NOMO-1 treated with dmso at 0.1 percent for 144 hours (cell line): ENCODE results near the gene RASAL3.
A peak's percentile ranks its signal among the peaks of the same experiment; 100 is the strongest.
"Not testable (repeated sequence)": the region's sequence is repeated elsewhere in the genome, so short reads cannot be mapped to it uniquely, and the experiment has no call there.

Experiments
- DNase-seq: peaks from one replicate; lab custom pipeline; 2025; ENCODE audit not compliant: unreplicated experiment; lab: John Stamatoyannopoulos, UW

Gene RASAL3

GRCh38 chr19:15475169-15475568, 10.8 kb upstream of the RASAL3 start:
- DNase-seq = no peak

DNA sequence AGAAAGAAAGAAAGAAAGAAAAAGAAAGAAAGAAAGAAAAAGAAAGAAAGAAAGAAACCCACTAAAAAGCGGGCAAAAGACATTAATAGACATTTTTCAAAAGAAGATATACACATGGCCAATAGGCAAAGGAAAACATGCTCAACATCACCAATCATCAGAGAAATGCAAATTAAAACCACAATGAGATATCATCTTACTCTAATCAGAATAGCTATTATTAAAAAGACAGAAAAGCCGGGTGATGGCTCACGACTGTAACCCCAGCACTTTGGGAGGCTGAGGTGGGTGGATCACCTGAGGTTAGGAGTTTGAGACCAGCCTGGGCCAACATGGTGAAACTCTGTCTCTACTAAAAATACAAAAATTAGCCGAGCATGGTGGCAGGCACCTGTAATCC, 9.5 kb upstream of the RASAL3 start:
- DNase-seq = not testable (repeated sequence)

DNA sequence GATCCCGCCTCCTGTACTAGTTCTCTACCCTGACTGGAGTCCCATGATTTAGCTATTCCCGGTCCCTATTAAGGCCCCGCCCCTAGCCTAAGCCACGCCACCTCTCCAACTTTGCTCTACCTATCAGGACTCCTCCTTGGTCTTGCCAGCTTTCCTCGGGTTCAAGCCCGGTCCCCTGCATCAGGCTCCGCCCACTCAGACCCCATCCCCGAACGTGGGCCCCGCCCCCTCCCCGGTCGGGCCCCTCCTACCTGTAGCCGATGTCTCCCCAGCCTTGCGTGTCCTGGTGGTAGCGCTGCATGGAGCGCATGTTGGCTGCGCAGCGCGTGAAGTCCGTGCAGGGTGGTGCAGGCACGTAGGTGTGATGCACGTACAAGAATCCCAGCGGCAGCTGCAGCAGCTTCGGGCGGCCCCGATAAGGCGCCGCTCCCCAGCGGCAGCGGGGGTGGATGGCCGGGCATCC, 7.3 kb upstream of the RASAL3 start:
- DNase-seq = no peak

DNA sequence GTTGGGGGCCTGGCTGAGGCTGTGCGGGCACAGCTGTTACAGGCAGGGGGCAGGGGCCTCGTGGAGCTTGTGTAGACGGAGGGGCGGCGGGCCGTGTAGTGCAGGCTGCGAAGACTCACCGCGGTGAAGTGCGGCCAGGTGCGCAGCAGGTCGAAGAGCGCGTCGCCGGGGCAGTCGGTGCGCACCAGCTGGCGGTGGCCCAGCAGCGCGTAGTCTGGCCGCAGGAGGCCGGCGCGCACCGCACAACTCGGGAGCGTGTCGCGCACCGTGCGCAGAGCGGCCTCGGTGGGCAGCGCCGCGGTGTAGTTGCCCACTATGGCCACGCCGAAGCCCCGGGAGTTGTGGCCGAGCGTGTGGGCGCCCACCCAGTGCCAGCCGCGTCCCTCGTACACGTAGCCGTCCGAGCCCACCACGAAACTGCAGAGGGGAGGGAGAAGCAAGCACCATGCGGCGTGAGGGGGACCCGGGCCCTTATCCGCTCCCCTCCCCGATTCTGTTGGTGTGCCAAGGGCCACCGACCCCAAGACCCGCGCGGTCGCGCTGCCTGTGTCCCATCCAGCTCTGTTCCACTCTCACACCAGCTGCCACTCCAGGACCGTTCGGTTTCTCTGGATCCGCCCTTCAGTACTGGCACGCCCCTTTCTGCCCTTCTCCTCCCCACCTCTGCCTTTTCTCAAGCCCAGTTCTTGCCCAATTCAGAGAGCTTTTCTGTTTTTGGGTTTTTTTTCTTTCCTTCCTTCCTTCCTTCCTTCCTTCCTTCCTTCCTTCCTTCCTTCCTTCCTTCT, 5.4 kb upstream of the RASAL3 start:
- peak; percentile 10 for DNase-seq

DNA sequence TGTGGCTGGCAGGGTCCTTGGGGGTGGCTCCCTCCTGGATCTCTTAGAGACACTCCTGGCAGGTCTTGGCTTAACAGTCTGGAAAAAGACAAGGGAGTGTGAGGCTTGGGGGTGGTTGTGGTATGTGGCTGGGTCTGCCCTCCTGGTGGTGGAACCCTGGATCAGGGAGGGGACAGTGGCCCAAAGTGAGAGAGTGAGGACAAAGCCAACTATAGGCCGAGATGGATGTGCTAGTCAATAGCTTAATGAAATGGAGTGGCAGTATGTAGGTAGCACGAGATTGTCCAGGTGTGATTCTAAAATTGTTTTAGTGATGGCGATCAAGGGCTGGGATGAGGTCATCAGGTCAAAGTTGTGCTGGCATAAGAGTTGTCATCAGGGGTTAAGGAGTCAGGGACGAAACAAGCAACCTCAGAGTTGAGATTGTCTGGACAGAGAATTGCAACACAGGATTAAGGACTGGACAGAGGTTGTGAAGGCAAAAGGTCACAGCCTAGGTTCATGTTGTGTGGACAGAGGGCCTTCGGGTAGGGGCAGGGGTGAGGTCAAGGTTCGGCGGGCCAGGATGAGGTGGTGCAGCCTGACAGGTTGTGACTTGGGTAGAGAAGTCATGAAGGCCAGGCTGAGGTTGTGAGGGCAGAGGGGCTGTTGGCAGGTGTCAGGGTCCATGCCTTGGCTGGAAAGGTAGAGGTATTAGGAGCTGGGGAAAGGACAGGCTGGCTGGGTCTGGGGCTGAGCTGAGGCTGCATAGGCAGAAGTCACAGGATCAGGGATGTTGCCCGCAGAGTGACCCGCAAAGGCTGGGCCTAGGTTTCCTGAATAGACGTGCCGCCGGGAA, 4.5 kb upstream of the RASAL3 start:
- DNase-seq = no peak

DNA sequence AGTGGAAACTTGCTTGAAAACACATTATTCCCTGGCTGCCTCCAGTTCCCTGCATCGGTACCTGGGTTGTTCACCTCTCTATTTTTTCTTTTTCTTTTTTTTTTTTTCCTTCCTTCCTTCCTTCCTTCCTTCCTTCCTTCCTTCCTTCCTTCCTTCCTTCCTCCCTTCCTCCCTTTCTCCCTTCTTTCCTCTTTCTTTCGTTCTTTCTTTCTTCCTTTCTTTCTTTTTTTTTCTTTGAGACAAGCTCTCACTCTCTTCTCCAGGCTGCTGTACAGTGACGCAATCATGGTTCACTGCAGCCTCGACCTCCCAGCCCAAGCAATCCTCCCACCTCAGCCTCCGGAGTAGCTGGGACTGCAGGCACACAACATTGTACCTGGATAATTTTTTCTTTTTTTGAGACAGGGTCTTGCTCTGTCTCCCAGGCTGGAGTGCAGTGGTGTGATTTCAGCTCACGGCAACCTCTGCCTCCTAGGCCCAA, 3.4 kb upstream of the RASAL3 start:
- no peak for DNase-seq

- no peak for DNase-seq
These were observed 2.7 kb upstream of the RASAL3 start for GRCh38 chr19:15466851-15467733.

DNA sequence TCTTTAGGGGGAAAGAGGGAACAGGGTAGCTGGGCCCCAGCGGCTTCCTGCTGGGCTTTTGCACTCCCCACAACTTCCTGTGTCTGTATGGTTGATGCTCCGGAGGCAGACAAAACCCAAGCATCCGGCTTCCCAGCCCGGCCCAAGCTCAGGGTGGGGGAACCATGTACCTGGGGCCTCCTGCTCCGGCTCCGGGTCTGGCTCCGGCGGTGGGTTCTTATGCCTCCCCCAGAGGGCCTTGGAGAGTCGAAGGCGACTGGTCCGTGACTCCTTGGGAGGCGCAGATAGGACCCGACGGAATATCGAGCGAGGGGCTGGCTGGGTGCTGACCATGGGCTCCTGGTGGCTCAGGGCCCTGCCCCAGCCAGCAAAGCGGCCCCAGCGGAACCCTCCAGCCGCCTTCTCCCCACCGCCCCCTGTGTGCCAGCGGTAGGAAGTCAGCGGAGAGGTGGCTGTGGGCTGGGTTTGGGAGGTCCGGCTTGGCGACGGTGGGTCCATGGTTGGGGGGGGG, 428 bp downstream of the RASAL3 start:
- peak; percentile 58 for DNase-seq

GRCh38 chr19:15461694-15462093, 2.6 kb downstream of the RASAL3 start:
- DNase-seq = no peak

DNA sequence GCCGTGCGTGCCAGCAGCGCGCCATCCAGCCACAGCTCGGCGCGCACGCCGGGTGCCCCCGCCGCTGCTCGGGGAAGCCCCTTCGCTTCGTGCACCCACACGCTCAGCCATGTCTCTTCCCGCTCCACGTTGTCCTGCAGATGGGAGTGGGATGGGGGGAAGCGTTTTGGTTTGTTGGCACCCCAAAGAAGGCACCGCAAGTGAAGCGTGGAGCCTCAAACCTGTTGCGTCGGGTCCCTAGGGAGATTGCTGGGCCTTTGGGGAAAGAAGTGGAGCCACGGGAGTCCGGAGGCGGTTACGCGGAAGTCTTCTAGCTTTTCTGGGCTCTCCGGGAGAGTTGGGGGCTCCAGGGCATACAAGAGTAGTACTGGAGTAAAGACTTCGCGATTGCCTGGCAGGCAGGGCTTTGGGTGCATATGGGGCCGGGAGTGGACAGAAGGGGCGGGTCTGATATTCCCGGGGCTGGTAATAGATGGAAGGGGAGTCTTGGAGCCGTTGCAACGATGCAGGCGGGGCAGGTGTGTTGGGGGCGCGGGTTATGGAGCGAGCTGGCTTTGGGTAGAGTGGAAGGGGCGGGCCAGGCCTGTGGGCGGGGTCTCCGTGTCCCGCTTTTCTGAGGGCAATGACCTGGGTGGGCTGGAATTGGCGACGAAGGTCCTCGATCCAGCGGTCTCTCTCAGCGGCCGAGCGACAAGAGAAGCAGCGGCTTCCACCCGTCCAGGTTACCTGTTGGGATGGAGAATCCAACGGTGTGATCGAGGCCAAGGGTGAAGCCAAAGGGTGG, 6.5 kb downstream of the RASAL3 start:
- DNase-seq = no peak

- DNase-seq = no peak
These were observed 7.3 kb downstream of the RASAL3 start for GRCh38 chr19:15456871-15457700.

GRCh38 chr19:15456441-15456840, 7.9 kb downstream of the RASAL3 start:
- no peak for DNase-seq

DNA sequence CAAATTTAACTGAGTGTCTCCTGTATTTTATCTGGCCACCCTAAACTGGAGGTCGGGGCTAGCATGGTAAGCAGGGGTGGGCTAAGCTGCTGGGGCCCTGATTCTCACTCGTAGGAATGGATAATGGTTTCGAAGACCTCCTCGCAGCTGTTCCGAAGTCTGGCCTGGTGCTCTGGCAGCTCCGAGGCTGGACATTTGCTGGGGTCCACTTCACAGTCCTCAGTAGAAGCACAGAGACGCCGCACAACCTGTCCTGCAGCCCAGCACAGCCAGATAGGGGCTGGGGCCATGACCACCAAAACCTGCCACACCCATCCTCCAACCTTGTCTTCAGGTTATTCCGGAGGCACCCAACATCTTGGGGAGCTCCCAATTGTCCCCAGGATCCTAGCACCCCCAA, 8.3 kb downstream of the RASAL3 start:
- no peak for DNase-seq

DNA sequence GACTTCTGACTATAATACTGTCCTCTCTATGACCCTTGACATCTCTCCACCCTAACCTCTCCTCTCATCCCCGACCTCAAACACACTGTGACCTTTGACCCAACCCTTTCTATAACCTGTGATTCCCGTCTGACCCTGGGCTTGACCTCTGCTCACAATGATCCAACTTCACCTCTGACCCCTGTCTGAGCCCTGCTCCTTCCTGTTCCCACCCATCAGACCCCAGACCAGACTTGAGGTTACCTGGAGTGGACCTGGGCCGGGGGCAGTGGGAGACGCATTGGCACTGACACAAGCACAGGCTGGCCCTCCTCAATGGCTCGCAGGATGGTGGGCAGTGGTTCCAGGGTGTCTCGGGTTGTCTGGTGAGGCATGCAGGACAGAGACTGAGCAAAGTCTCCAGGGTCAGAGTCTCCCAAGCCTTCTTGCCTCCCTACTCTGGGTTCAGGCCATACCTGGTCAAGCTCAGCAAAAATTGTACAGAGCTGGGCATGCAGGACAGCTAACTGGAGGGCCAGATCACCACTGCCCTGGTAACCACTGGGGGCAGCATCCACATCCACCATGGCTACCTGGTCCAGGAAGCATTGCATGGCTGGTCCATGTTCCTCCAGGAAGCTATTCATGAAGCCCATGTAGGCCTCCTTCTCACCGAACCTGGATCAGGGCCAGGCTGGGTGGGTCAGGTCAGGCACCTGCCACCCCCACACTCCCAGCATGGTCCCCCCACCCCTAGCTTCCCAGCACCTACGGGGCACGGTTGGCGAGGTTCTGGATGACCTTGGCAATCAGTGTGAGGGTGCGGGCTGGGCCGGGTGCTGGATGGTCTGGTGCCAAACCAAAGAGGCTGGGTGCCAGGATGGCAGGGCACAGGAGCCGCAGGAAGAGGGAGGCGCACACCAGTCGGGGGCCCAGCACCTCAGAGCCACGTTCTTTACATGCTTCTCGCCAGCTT, 10.2 kb downstream of the RASAL3 start:
- DNase-seq = no peak

GRCh38 chr19:15453091-15453578, 11.2 kb downstream of the RASAL3 start:
- no peak for DNase-seq

DNA sequence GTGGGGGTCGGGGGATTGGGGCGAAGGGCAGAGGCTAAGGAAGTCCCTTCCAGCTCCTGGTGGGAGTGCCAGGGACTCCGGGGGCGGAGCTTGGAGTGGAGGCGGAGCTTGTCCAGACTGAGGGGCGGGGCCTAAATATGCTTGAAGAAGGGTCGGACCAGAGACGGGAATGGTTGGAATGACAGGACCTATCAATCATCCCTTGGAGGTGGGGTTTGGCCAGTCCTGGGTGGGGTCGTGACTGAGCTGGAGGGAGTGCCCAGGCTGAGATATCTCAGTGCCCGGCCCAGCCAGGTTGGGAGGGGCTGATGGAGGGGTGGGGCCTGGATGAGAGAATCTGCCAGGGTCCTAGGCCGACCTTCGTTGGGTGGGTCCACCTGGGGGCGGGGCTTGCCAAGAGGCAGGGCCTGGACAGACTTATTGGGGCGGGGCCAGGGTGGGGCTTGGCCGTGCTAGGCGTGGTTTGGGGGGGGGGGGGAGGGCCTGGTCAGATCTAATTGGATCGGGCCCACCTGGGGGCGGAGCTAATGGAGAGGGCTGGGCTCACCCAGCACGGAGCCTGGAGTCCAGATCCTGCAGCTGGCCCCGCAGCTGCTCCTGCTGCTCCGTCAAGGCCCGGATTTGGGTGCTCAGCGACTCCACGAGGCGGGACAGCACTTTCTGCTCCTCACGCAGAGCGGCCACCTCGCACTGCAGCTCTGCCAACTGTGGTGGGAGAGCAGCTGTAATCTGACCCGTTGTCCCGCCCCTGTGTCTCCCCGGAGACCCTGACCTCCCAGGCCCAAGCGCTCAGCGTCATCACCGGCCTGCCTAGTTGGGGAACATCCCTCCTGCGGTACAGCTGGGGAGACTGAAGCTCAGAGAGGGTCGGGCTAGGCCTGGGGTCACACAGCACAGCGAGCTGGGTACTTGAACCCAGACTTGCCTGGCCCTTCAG, 12.0 kb downstream of the RASAL3 start:
- no peak for DNase-seq

GRCh38 chr19:15450528-15450890, 13.8 kb downstream of the RASAL3 start:
- no peak for DNase-seq
